ENCODE results near the gene ADCY2.

ADCY2 gene

DNA sequence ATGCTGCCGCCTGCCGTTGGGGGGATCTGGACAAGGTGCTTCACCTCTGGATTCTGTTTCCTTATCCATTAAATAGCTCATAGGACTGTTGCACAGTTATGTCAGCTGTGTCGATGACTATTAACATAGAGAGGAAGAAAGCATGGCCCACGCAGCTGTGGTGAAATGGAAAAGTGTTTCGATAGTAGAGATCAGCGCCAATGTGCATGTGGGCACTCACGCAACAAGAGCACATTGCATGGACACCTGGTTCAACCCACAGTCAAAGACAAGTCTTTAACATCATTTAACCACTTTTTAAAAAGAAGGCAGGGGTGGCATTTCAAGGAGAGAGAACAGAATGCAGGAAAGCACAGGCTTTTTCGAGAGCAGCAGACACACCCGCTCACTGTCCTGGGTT, 107.6 kb downstream of the ADCY2 start:
- no peak for DNase-seq (ENCODE audit: low read depth in 2 of 2)

DNA sequence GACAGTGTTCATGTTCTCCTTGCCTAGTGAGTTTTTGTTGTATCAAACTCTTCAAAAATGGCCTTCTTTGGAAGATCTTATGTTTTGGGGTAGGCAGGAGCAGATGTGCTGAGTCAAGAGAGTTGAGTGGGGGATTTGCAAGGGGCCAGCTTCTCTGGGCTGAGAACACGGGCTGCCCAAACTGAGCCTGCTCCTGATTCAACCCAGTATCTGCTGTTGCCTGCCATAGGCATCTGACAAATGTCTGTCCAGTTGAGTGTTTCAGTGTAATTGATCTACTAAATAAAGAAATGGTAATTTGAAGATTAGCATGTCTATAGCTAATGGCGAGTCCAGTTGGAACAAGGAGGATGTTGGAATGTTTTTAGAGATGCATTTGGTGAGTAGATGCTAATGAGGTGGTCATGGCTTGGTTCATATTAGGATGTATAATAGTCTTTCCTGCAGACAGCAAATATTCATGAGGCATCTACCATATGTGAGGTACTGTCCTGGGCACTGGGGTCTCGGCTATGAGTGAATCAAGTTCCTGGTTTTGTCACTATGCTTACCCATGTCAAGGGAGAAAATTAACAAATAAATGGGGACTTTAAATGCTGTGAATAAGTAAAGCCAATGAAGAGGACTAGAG, 119.5 kb downstream of the ADCY2 start:
- DNase-seq (ENCODE audit: low read depth in 2 of 2) = no peak

DNA sequence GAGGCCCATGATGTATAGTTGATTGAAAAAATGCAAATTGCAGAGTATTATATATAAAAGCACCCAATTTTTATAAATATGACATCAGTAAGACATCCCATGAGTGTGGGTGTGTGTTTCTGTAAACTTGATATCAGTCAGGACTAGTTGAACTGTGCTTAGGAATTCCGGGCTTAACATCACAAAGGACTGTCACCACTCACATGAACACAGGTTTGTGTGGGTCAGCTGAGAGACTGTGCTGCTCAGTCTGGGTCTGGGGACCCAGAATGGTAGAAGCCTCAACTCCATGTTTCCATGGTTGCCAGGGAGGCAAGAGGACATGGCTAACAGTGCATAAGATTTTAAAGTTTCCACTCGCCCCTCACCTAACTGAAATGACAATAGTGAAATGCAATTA, 120.3 kb downstream of the ADCY2 start:
- DNase-seq (ENCODE audit: low read depth in 2 of 2) = no peak

DNA sequence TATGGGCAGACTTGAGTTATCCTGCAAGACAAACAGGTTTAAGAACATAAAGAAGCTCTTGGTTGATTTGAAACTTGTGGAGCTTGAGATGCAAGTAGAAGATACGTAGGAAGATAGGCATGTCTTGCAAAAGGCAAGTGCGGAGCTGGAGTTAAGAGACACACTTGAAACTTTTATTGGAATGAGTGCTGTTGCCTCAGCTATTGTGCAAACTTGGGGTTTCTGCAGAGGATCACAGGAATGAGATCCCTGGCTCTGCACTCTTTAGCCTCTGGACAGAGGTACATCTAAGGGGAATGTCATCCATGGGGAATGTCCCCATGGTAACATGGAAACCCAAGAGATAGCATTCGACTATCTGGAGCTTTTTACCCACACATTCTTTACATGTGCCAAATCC, 121.1 kb downstream of the ADCY2 start:
- no peak for DNase-seq (ENCODE audit: low read depth in 2 of 2)

- no peak for DNase-seq (ENCODE audit: low read depth in 2 of 2)
Measured at GRCh38 chr5:7518947-7519560, 123.1 kb downstream of the ADCY2 start.

DNA sequence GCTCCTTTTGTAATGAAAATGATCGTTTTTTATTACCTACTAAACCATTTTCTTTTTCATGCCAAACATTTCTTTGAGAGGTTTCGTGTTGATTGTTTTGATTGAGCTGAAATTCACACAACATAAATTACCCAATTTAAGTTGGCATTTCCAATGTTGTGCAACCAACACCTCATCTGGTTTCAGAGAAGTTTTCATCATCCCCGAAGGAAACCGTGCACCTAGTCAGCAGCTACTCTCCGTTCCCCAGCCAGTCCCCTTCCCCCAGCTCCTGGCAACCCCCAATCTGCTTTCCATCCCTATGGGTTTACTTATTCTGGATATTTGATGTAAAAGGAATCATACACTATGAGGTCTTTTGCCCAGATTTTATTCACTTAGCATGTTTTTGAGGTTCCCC, 123.6 kb downstream of the ADCY2 start:
- no peak for DNase-seq (ENCODE audit: low read depth in 2 of 2)

DNA sequence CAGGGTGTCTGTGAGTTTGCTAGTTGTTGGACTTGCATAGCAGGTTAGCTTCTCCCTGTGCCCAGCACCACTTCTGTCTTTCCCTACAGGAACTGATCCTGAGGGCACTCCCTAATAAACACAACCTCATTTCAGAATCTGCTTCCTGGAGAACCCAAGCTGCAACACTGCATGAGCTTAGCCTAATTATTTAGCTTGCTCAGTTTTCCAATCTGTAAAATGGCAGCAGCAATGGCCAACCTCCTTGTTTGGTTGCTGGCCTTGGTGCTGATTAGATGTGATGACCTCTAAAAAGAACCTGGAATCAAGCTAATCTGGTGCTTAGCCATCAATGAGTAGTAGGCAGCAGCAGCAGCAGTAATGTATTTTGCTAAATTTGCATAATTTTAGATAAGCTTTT, 133.9 kb downstream of the ADCY2 start:
- no peak for DNase-seq (ENCODE audit: low read depth in 2 of 2)

DNA sequence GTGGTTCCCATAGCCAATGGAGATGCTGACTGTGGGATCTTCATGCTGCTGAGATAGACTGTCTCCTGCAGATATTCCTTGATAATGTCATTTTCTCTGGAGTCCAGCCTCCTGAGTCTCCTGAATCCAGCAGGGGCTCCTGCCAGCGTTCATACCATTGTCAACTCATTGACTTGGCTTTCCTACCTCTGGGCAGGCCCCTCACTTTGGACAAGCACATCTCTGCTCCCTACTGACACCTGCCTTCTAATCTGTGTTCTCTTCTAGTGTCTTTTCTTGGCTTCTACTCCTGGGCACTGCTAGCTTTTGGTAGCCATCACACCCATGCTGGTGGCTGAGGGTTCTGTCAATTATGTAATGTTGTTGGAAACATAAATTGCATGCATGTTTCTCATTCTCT, 138.0 kb downstream of the ADCY2 start:
- DNase-seq (ENCODE audit: low read depth in 2 of 2) = no peak

- DNase-seq (ENCODE audit: low read depth in 2 of 2) = no peak
Measured at GRCh38 chr5:7534505-7534904, 138.6 kb downstream of the ADCY2 start.

DNA sequence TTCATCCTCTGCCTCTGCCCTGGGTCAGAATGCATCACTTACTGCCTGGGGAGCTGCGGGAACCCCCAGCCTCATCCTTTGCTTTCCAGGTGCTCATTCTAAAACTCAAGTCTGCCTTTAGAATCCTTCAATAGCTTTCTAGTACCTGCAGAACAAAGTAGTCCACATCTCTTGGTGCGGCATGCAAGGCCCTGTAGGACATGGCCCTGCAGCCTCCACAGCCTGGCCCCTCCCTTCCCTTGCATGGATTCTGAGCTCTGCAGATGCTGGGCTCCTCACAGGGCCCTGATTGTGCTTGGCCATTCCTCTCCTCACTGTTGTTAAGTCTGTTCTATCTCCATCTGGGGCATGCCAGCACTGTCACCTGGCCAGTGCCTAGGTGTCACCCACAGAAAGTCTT, 141.6 kb downstream of the ADCY2 start:
- DNase-seq (ENCODE audit: low read depth in 2 of 2) = no peak

- DNase-seq (ENCODE audit: low read depth in 2 of 2) = no peak
Measured at GRCh38 chr5:7539571-7539970, 143.6 kb downstream of the ADCY2 start.

- DNase-seq (ENCODE audit: low read depth in 2 of 2) = no peak
Measured at GRCh38 chr5:7540736-7541485, 145.0 kb downstream of the ADCY2 start.

DNA sequence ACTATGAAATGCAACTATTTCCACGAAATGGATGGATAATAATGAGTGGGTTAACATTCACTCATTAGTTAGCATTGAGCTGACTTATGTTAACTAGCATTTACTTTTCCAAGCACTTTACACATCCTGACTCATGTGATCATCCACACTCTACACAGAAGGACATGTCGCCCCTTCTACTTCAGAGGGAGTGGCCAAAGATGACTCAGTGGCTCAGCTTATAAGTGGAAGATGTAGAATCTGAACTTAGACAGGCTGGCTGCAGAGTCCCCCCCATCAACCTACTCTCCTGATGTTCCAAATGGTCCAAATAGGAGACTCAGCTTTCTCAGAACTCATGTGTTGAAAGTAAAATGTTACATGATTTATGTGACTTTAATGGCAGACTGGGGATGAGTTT, 146.0 kb downstream of the ADCY2 start:
- DNase-seq (ENCODE audit: low read depth in 2 of 2) = no peak

DNA sequence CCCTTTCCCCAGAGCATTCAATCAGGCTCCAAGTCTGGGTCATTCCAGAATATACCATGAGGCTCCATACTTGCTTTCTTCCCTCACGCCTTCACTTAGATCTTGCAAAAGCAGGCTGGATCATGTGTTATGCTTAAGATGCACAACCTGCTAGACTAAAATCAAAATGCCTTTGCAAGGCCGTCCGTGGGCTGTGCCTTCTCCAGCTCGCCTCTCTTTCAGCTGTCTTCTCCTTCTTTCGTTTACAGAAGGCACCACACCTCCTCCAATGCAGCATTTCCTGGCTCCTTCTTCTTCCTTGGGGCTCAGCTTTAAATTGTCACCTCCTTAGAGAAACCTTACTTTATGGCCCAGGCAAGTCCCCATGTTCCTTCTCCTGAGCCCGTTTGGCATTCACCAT, 150.6 kb downstream of the ADCY2 start:
- no peak for DNase-seq (ENCODE audit: low read depth in 2 of 2)

- no peak for DNase-seq (ENCODE audit: low read depth in 2 of 2)
Measured at GRCh38 chr5:7548596-7548995, 152.7 kb downstream of the ADCY2 start.

DNA sequence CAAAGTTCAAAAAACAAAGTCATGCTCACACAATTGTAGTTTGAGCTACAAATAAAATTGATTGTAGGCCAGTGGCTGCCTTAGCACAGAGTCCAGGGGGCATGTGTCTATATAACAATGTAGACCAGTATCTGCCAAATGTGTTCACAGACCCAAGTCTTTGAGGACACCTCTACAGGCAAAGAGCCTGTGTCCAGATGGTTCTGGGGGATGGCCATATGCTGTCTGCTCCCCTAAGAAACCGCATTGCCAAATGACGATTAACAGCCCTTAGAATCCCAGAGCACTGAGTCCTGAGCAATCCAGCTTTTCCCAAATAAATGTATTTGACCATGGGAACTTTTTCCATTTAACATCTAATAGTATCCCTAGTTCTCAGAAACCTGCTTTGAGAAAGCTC, 169.6 kb downstream of the ADCY2 start:
- DNase-seq (ENCODE audit: low read depth in 2 of 2) = no peak

GRCh38 chr5:7576023-7576715, 180.2 kb downstream of the ADCY2 start:
- no peak for DNase-seq (ENCODE audit: low read depth in 2 of 2)

DNA sequence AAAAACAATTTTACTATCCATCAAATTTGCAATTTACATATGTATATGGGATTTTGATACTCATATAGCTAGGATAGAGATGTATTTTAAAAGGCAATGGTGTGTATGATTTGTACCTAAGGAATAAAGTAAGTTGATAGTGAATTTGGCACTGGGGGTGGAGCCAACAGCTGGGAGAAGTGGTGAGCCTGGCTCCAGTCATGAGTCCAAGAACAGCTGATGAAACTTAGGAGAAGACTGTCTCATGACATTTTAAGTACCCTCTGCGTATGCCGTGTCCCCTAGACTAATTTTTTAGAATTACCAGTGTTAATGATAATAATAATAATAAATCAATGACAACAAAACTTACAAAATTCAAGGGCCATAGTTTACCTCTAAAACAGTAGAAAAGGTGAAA, 181.4 kb downstream of the ADCY2 start:
- no peak for DNase-seq (ENCODE audit: low read depth in 2 of 2)

DNA sequence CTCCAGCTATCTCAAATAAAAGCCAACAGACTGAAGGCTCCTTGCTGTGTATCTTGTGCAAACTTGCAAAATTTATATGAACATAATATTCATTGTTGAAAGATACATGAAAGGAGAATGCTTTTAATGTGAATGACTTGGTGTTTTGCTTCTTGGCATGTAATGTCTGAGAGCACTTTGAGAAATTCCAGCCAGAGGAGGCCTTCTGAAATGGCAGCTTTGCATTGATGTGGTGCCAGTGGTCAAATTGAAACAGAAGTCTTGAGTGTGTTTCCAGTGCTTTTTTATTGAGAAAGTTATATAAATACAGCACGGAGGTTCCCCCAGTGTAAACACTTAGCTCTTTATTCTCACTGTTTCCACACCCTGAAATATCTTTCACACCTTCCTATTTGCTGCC, 182.1 kb downstream of the ADCY2 start:
- DNase-seq (ENCODE audit: low read depth in 2 of 2) = no peak

DNA sequence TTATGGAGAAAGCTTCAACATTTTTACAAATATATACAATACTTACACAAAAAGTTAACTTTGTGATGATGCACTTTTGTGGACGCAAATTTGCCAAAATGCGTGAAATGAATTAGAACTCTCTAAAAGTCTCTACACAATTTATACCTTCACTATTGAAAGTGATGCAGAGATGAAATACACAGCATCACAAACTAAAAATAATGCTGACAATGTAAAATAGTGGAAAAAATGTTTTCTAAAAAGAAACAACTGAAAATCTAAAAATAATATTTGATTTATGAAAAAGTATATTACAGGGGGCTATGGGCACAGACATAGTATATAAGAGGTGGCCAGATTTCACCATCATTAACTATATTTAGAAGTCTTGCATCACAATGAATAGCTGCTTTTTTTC, 188.8 kb downstream of the ADCY2 start:
- DNase-seq (ENCODE audit: low read depth in 2 of 2) = no peak

DNA sequence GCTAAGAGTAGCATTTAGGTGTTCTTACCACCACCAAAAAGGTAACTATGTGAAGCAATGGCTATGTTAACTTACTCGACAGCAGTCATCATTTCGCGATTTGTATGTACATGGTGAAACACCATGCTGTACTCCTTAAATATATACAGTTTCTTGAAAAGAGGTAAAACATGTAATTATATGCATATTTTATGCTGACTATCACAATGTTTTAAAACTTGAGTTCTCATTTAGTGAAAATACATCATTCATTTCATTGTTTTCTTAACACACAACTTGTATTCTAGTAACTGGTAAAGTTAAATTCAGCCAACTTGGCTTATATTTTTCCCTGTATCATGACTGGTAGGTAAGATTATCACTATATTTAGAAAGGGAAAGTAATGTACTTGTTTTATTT, 189.9 kb downstream of the ADCY2 start:
- no peak for DNase-seq (ENCODE audit: low read depth in 2 of 2)

GRCh38 chr5:7586480-7586879, 190.5 kb downstream of the ADCY2 start:
- DNase-seq (ENCODE audit: low read depth in 2 of 2) = no peak

GRCh38 chr5:7589800-7590199, 193.9 kb downstream of the ADCY2 start:
- DNase-seq (ENCODE audit: low read depth in 2 of 2) = no peak
